ENCODE results near the gene OSTF1.

Gene OSTF1

DNA sequence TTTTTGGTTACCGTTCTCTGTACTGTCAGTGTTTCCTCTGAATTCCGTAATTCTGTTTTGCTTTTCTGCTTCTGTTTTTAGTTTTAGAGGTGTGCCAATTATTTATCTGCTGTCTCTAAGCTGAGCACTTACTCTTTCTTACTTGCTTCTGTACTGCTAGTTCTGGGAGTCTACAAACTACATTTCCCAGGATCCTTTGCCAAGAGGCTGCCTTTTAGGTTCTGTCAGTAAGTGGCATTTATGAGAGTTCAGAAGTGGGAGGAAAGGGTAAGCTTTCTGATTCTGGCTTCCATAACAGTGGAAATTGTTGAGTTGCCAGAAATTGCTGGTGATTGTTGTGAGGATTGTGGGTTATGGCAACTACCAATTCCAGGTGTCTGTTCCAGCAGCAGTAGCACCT is 102.4 kb downstream of the OSTF1 start:
- no peaks in the 10 kb centered on the region for H3K4me1 ChIP-seq
- H3K9me3 ChIP-seq = no peaks in the 10 kb centered on the region
- H3K36me3 ChIP-seq = no peaks in the 10 kb centered on the region
- H3K4me3 ChIP-seq (ENCODE audit: low read depth, low read length) = no peak overlapping the region
- peaks cover 15% of the 10 kb centered on the region for H3K27me3 ChIP-seq
- TF ChIP-seq, protein P1, sequence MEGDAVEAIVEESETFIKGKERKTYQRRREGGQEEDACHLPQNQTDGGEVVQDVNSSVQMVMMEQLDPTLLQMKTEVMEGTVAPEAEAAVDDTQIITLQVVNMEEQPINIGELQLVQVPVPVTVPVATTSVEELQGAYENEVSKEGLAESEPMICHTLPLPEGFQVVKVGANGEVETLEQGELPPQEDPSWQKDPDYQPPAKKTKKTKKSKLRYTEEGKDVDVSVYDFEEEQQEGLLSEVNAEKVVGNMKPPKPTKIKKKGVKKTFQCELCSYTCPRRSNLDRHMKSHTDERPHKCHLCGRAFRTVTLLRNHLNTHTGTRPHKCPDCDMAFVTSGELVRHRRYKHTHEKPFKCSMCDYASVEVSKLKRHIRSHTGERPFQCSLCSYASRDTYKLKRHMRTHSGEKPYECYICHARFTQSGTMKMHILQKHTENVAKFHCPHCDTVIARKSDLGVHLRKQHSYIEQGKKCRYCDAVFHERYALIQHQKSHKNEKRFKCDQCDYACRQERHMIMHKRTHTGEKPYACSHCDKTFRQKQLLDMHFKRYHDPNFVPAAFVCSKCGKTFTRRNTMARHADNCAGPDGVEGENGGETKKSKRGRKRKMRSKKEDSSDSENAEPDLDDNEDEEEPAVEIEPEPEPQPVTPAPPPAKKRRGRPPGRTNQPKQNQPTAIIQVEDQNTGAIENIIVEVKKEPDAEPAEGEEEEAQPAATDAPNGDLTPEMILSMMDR (IDR thresholded peaks at IDR 0.05; ENCODE audit: low read depth, low read length) = no peak
- DNase-seq = no peak
